H9 (cell line): ENCODE data around the gene GNGT2. TPM values are rescaled to one million over a fixed set of nuclear protein-coding genes. Genes with fewer than 3 reads are reported as not detected.

ENCODE experiments used
- DNase-seq: peaks from one replicate; pipeline ENCODE4 v3.0.0-alpha.2; 2017
- H2AFZ ChIP-seq: one replicate; pipeline ENCODE4 v1.6.1; 2013; ENCODE audit warnings: mild to moderate bottlenecking, low read length, control low read depth, moderate library complexity
- H2AK5ac ChIP-seq: 2 replicates; pipeline ENCODE4 v1.6.1; 2013; ENCODE audit warnings: low read length, control low read depth, mixed read lengths; ENCODE audit not compliant: insufficient read length
- H2BK120ac ChIP-seq: one replicate; pipeline ENCODE4 v1.6.1; 2013; ENCODE audit warnings: low read depth, mild to moderate bottlenecking, low read length, control low read depth, inconsistent platforms; ENCODE audit not compliant: poor library complexity, severe bottlenecking
- H2BK12ac ChIP-seq: 2 replicates; pipeline ENCODE4 v1.6.1; 2013; ENCODE audit warnings: low read length, control low read depth, mixed read lengths, low read depth; ENCODE audit not compliant: insufficient read length
- H2BK15ac ChIP-seq: 2 replicates; pipeline ENCODE4 v1.6.1; 2013; ENCODE audit warnings: low read depth, low read length, control low read depth
- H2BK20ac ChIP-seq: one replicate; pipeline ENCODE4 v1.6.1; 2013; ENCODE audit warnings: low read depth, mild to moderate bottlenecking, low read length, control low read depth, inconsistent platforms; ENCODE audit not compliant: poor library complexity, severe bottlenecking
- H2BK5ac ChIP-seq: 2 replicates; pipeline ENCODE4 v1.6.1; 2013; ENCODE audit warnings: low read length, control low read depth, mixed read lengths; ENCODE audit not compliant: insufficient read length
- H3K14ac ChIP-seq: 2 replicates; pipeline ENCODE4 v1.6.1; 2013; ENCODE audit warnings: low read length, control low read depth; ENCODE audit not compliant: insufficient read depth
- H3K18ac ChIP-seq: 2 replicates; pipeline ENCODE4 v1.6.1; 2013; ENCODE audit warnings: low read depth, mild to moderate bottlenecking, mixed read lengths, low read length, control low read depth; ENCODE audit not compliant: insufficient read length
- H3K23ac ChIP-seq: 2 replicates; pipeline ENCODE4 v1.6.1; 2013; ENCODE audit warnings: low read length, control low read depth, mixed read lengths, low read depth; ENCODE audit not compliant: insufficient read length
- H3K23me2 ChIP-seq: 2 replicates; pipeline ENCODE4 v1.6.1; 2013; ENCODE audit warnings: low read depth, mild to moderate bottlenecking, mixed read lengths, low read length, control low read depth; ENCODE audit not compliant: insufficient read length, poor library complexity, severe bottlenecking
- H3K27ac ChIP-seq: 2 replicates; pipeline ENCODE4 v1.5.1; 2013; ENCODE audit warnings: low read length, control low read depth, mixed read lengths, low read depth; ENCODE audit not compliant: insufficient read length
- H3K27me3 ChIP-seq: 2 replicates; pipeline ENCODE4 v1.6.1; 2013; ENCODE audit warnings: low read length, control low read depth, inconsistent platforms; ENCODE audit not compliant: insufficient read depth
- H3K4ac ChIP-seq: 2 replicates; pipeline ENCODE4 v1.6.1; 2013; ENCODE audit warnings: low read depth, mild to moderate bottlenecking, control low read depth, inconsistent platforms, low read length, moderate library complexity
- H3K4me1 ChIP-seq: 2 replicates; pipeline ENCODE4 v1.6.1; 2013; ENCODE audit warnings: low read length, control low read depth, inconsistent platforms; ENCODE audit not compliant: insufficient read depth
- H3K4me2 ChIP-seq: 2 replicates; pipeline ENCODE4 v1.6.1; 2013; ENCODE audit warnings: low read length, control low read depth, mixed read lengths; ENCODE audit not compliant: insufficient read length, insufficient read depth
- H3K56ac ChIP-seq: 2 replicates; pipeline ENCODE4 v1.6.1; 2013; ENCODE audit warnings: low read depth, mild to moderate bottlenecking, mixed read lengths, low read length, control low read depth; ENCODE audit not compliant: insufficient read length
- H3K79me1 ChIP-seq: 2 replicates; pipeline ENCODE4 v1.6.1; 2013; ENCODE audit warnings: low read depth, mild to moderate bottlenecking, moderate library complexity, low read length, control low read depth, inconsistent platforms; ENCODE audit not compliant: insufficient read depth, poor library complexity, severe bottlenecking
- H3K79me2 ChIP-seq: 2 replicates; pipeline ENCODE4 v1.6.1; 2013; ENCODE audit warnings: low read length, control low read depth, inconsistent platforms; ENCODE audit not compliant: insufficient read depth
- H3K9ac ChIP-seq: 2 replicates; pipeline ENCODE4 v1.6.1; 2013; ENCODE audit warnings: low read length, control low read depth, mixed read lengths; ENCODE audit not compliant: insufficient read length; ENCODE audit errors: extremely low read depth
- H3K9me3 ChIP-seq: one replicate; pipeline ENCODE4 v1.6.1; 2013; ENCODE audit warnings: low read depth, low read length, inconsistent platforms; ENCODE audit not compliant: control insufficient read depth
- H3T11ph ChIP-seq: one replicate; pipeline ENCODE4 v1.6.1; 2013; ENCODE audit warnings: mild to moderate bottlenecking, low read length, control low read depth, inconsistent platforms
- H4K20me1 ChIP-seq: one replicate; pipeline ENCODE4 v1.6.1; 2013; ENCODE audit not compliant: control insufficient read depth, insufficient read length, insufficient read depth
- H4K5ac ChIP-seq: 2 replicates; pipeline ENCODE4 v1.6.1; 2013; ENCODE audit warnings: low read depth, mild to moderate bottlenecking, mixed read lengths, low read length, control low read depth; ENCODE audit not compliant: insufficient read length
- H4K8ac ChIP-seq: replicated peaks from 2 replicates; pipeline ENCODE4 v1.6.1; 2013; ENCODE audit warnings: low read length, control low read depth, mixed read lengths, low read depth; ENCODE audit not compliant: insufficient read length
- H4K91ac ChIP-seq: 2 replicates; pipeline ENCODE4 v1.6.1; 2013; ENCODE audit warnings: low read depth, mild to moderate bottlenecking, moderate library complexity, mixed read lengths, low read length, control low read depth; ENCODE audit not compliant: insufficient read length
- H3K27ac Mint-ChIP-seq, 3 experiments: 2 replicates in 2 of 3; 3 replicates in 1 of 3; pipeline ENCODE4 v1.8.0; 2020 to 2021; ENCODE audit warnings: mixed read lengths in 3 of 3, mild to moderate bottlenecking in 1 of 3, moderate library complexity in 1 of 3
- H3K27me3 Mint-ChIP-seq: 2 replicates; pipeline ENCODE4 v1.8.0; 2021; ENCODE audit warnings: low read depth, mild to moderate bottlenecking, moderate library complexity, mixed read lengths
- H3K36me3 Mint-ChIP-seq, 3 experiments: 2 replicates in 2 of 3; 3 replicates in 1 of 3; pipeline ENCODE4 v1.8.0; 2020 to 2021; ENCODE audit warnings: low read depth in 3 of 3, mixed read lengths in 3 of 3; ENCODE audit not compliant: insufficient read depth in 1 of 3
- H3K4me1 Mint-ChIP-seq, 2 experiments: 2 replicates each; pipeline ENCODE4 v1.8.0; 2020; ENCODE audit warnings: mixed read lengths in 2 of 2
- H3K4me3 Mint-ChIP-seq, 2 experiments: 2 replicates in 1 of 2; 3 replicates in 1 of 2; pipeline ENCODE4 v1.8.0; 2020 to 2021; ENCODE audit warnings: mild to moderate bottlenecking in 2 of 2, mixed read lengths in 2 of 2, moderate library complexity in 1 of 2
- H3K9me3 Mint-ChIP-seq, 2 experiments: 2 replicates in 1 of 2; 3 replicates in 1 of 2; pipeline ENCODE4 v1.8.0; 2020; ENCODE audit warnings: mild to moderate bottlenecking in 2 of 2, mixed read lengths in 2 of 2, moderate library complexity in 1 of 2
- CTCF ChIP-seq: fragments of 200-600 bp; sonication (generic); conservative IDR thresholded peaks from 3 replicates; pipeline ENCODE4 v1.8.0; 2021; ENCODE audit warnings: antibody characterized with exemption, mild to moderate bottlenecking
- WGBS: extraction: QIAGEN DNeasy Blood & Tissue Kit; methylation state at CpG from one replicate; pipeline ENCODE4 v1.1.7; 2013; ENCODE audit warnings: missing lambda C conversion rate, low lambda C conversion rate, mixed read lengths; ENCODE audit not compliant: insufficient read length; ENCODE audit errors: extremely low coverage; 5-methylcytosine and 5-hydroxymethylcytosine counted together
- total RNA-seq: library from RNA; stranded (reverse); gene quantifications from 2 replicates; pipeline ENCODE4 v1.2.1, GENCODE V29; 2021

Gene GNGT2
- total RNA-seq, 1 experiment from 2014 or later: 0.42 TPM

- Histone ChIP-seq H3K4me2 (no peak overlapping the region), H4K8ac (no peak overlapping the region), H2BK15ac (no peak overlapping the region), H3K14ac (no peak overlapping the region), H4K91ac (no peak overlapping the region), H4K5ac (no peak overlapping the region), H3K79me1 (no peaks in the 10 kb centered on the region), H3T11ph (no peak overlapping the region), H2BK120ac (no peak overlapping the region), H3K9ac (no peak overlapping the region), H2BK12ac (no peak overlapping the region), H3K56ac (no peak overlapping the region), H3K18ac (no peak overlapping the region), H3K79me2 (no peaks in the 10 kb centered on the region), H4K20me1 (no peaks in the 10 kb centered on the region), H2AK5ac (no peak overlapping the region), H3K9me3 (no peaks in the 10 kb centered on the region), H3K27ac (no peak overlapping the region), H2BK5ac (no peak overlapping the region), H3K4me1 (no peaks in the 10 kb centered on the region), H3K4ac (no peak overlapping the region), H2BK20ac (no peak overlapping the region), H2AFZ (no peak overlapping the region), H3K23me2 (no peaks in the 10 kb centered on the region), H3K27me3 (no peaks in the 10 kb centered on the region), H3K23ac (no peak overlapping the region)
- peaks cover 0 to 2% of the 10 kb centered on the region in 2 experiments; a peak in 1 of 4 replicates for H3K4me1 Mint-ChIP-seq
- TF ChIP-seq CTCF: no peak
- no peaks in the 10 kb centered on the region for H3K36me3 Mint-ChIP-seq
- H3K9me3 Mint-ChIP-seq: no peaks in the 10 kb centered on the region; a peak in 1 of 5 replicates
- peaks cover 4% of the 10 kb centered on the region for H3K27me3 Mint-ChIP-seq
- H3K27ac Mint-ChIP-seq: no peak overlapping the region
- no peak for DNase-seq
- no peak overlapping the region for H3K4me3 Mint-ChIP-seq
- WGBS: no CpG with 5 or more reads among the region's 7 CpGs
Observed at GRCh38 chr17:49247944-49248343, 37.6 kb upstream of the GNGT2 start.
